ENCODE data around the gene OST4.

- TF ChIP-seq CTCF (conservative IDR thresholded peaks at IDR 0.05) = no peak
- TF ChIP-seq ZFX (IDR thresholded peaks at IDR 0.05) = no peak
These were observed 31.6 kb downstream of the OST4 start for GRCh38 chr2:27039871-27040270.

All from C4-2B (cell line).